ENCODE results near the gene CTSS.

DNA sequence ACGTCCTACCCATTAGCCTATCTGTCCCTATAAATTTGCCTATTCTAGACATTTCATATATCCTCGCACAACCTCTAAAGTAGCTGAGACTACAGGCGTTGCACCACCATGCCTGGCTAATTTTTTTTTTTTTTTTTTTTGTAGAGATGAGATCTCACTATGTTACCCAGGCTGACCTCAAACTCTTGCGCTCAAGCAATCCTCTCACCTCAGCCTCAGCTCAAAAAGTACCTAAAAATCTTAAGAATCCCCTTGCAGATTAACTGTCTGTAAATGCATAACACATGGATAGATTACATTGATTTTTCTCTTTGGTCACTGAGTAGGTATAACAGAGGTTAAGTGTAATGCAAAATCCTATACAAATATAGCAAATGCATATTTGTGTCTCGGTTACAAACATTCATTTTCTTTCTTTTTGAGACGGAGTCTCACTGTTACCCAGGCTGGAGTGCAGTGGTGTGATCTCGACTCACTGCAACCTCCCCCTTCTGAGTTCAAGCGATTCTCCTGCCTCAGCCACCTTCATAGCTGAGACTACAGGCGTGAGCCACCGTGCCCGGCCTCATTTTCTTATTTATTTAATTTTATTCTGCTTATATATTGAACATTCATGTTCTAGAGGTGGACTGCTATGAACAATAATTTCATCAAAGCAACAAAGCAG lies 47.2 kb downstream of the CTSS start:
- TF ChIP-seq, protein P1, sequence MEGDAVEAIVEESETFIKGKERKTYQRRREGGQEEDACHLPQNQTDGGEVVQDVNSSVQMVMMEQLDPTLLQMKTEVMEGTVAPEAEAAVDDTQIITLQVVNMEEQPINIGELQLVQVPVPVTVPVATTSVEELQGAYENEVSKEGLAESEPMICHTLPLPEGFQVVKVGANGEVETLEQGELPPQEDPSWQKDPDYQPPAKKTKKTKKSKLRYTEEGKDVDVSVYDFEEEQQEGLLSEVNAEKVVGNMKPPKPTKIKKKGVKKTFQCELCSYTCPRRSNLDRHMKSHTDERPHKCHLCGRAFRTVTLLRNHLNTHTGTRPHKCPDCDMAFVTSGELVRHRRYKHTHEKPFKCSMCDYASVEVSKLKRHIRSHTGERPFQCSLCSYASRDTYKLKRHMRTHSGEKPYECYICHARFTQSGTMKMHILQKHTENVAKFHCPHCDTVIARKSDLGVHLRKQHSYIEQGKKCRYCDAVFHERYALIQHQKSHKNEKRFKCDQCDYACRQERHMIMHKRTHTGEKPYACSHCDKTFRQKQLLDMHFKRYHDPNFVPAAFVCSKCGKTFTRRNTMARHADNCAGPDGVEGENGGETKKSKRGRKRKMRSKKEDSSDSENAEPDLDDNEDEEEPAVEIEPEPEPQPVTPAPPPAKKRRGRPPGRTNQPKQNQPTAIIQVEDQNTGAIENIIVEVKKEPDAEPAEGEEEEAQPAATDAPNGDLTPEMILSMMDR (conservative IDR thresholded peaks at IDR 0.05 in 1 of 2, IDR thresholded peaks at IDR 0.05 in 1 of 2; ENCODE audit: low read depth in 1 of 2, low read length in 2 of 2) = no peak
- TF ChIP-seq EZH2 (IDR thresholded peaks at IDR 0.05; ENCODE audit: low read length, missing control alignments) = no peak

Data from fibroblast of lung (primary cell).